B cell (primary cell): ENCODE measurements around the gene ALG2. TPM values are rescaled to one million over a fixed set of nuclear protein-coding genes. Genes with fewer than 3 reads are reported as not detected.

Experiments
- ATAC-seq: fragments of 200-7000 bp; cut with Tn5 transposase; one replicate; pipeline ENCODE4 v1.10.0; 2021; ENCODE audit warnings: low read depth, mild to moderate bottlenecking, moderate number of reproducible peaks, moderate library complexity
- CTCF ChIA-PET: fragments of 350-600 bp; sonication (Branson Sonifier 250); formaldehyde crosslinking; loops from one replicate; lab custom pipeline; 2021; ENCODE audit warnings: antibody characterized with exemption, inconsistent platforms; lab: Charles Lee
- POLR2A ChIA-PET: fragments of 350-600 bp; sonication (Branson Sonifier 250); formaldehyde crosslinking; loops from one replicate; lab custom pipeline; 2021; ENCODE audit warnings: antibody characterized with exemption; lab: Charles Lee
- DNase-seq: peaks from one replicate; pipeline ENCODE4 v3.0.0; 2013
- H2AFZ ChIP-seq: 2 replicates; pipeline ENCODE4 v1.6.1; 2012; ENCODE audit warnings: mild to moderate bottlenecking, low read depth, low read length; ENCODE audit not compliant: insufficient read depth, poor library complexity, severe bottlenecking
- H3K27ac ChIP-seq, 2 donors: 1 replicate in 1 of 2; 2 replicates in 1 of 2; pipeline ENCODE4 v1.5.1; 2012 to 2013; ENCODE audit warnings: low read length in 2 of 2, mild to moderate bottlenecking in 2 of 2, moderate library complexity in 1 of 2
- H3K27me3 ChIP-seq, 4 experiments: fragments of 200-600 bp in 1 of 4; sonication (generic) in 1 of 4; replicated peaks in 1 of 4; 1 replicate in 2 of 4; 2 replicates in 2 of 4; pipeline versions ENCODE4 v1.6.1 to v1.7.0; 2013 to 2016; ENCODE audit warnings: low read length in 3 of 4, mild to moderate bottlenecking in 2 of 4, mixed read lengths in 1 of 4, moderate library complexity in 1 of 4; ENCODE audit not compliant: insufficient read depth in 4 of 4, control insufficient read depth in 3 of 4; ENCODE audit errors: control extremely low read depth in 1 of 4
- H3K36me3 ChIP-seq, 2 experiments: replicated peaks in 1 of 2; 1 replicate in 1 of 2; 2 replicates in 1 of 2; pipeline versions ENCODE4 v1.6.1 to v1.7.1; 2013; ENCODE audit warnings: low read length in 1 of 2; ENCODE audit not compliant: insufficient read depth in 2 of 2, control insufficient read depth in 1 of 2; ENCODE audit errors: control extremely low read depth in 1 of 2, extremely low read depth in 1 of 2
- H3K4me1 ChIP-seq, 2 donors: fragments of 200-600 bp in 1 of 2; sonication (generic) in 1 of 2; 1 replicate in 1 of 2; 2 replicates in 1 of 2; pipeline versions ENCODE4 v1.5.1 to v1.6.1; 2013 to 2017; ENCODE audit warnings: low read length in 2 of 2; ENCODE audit not compliant: control insufficient read depth in 2 of 2, insufficient read depth in 2 of 2
- H3K4me2 ChIP-seq: replicated peaks from 2 replicates; pipeline ENCODE3; 2012; ENCODE audit warnings: mild to moderate bottlenecking, low read depth, low read length; ENCODE audit not compliant: poor library complexity, severe bottlenecking
- H3K4me3 ChIP-seq, 5 experiments: fragments of 200-600 bp in 1 of 5; sonication (generic) in 1 of 5; 1 replicate in 3 of 5; 2 replicates in 2 of 5; pipeline versions ENCODE4 v1.5.1 to v1.7.0; 2011 to 2016; ENCODE audit warnings: low read length in 4 of 5, mild to moderate bottlenecking in 4 of 5, low read depth in 2 of 5, control low read depth in 1 of 5, moderate library complexity in 1 of 5; ENCODE audit not compliant: insufficient read depth in 1 of 5; ENCODE audit errors: control extremely low read depth in 1 of 5, extremely low read depth in 1 of 5
- H3K79me2 ChIP-seq: fragments of 200-600 bp; sonication (generic); one replicate; pipeline ENCODE4 v1.6.0; 2016; ENCODE audit warnings: low read length; ENCODE audit not compliant: control insufficient read depth, insufficient read depth
- H3K9ac ChIP-seq: fragments of 200-600 bp; sonication (generic); 2 replicates; pipeline ENCODE4 v1.6.1; 2017; ENCODE audit warnings: mild to moderate bottlenecking, low read length, moderate library complexity
- H3K9me3 ChIP-seq, 3 donors: one replicate each; pipeline versions ENCODE4 v1.6.1 to v1.7.1; 2013; ENCODE audit warnings: low read length in 2 of 3; ENCODE audit not compliant: control insufficient read depth in 2 of 3, insufficient read depth in 1 of 3; ENCODE audit errors: control extremely low read depth in 1 of 3
- H4K20me1 ChIP-seq: 2 replicates; pipeline ENCODE4 v1.6.0; 2012; ENCODE audit warnings: mild to moderate bottlenecking, low read length; ENCODE audit not compliant: insufficient read depth, control insufficient read depth, poor library complexity, severe bottlenecking
- H3K27ac Mint-ChIP-seq: one replicate; pipeline ENCODE4 v1.8.0; 2021; ENCODE audit warnings: mixed read lengths
- H3K27me3 Mint-ChIP-seq: one replicate; pipeline ENCODE4 v1.8.0; 2021; ENCODE audit warnings: mixed read lengths
- H3K4me1 Mint-ChIP-seq: one replicate; pipeline ENCODE4 v1.8.0; 2021; ENCODE audit warnings: mixed read lengths
- H3K4me3 Mint-ChIP-seq: one replicate; pipeline ENCODE4 v1.8.0; 2021; ENCODE audit warnings: mixed read lengths
- H3K9me3 Mint-ChIP-seq: one replicate; pipeline ENCODE4 v1.8.0; 2022; ENCODE audit warnings: mixed read lengths; ENCODE audit not compliant: insufficient read depth
- EZH2 ChIP-seq: IDR thresholded peaks from 2 replicates; pipeline ENCODE4 v1.6.1; 2012; ENCODE audit warnings: borderline replicate concordance, low read depth, mild to moderate bottlenecking, moderate library complexity, low read length; ENCODE audit not compliant: insufficient read depth, poor library complexity, severe bottlenecking
- WGBS: methylation state at CpG from one replicate; pipeline ENCODE4 v1.1.5; 2013; ENCODE audit warnings: missing lambda C conversion rate; ENCODE audit not compliant: insufficient coverage; 5-methylcytosine and 5-hydroxymethylcytosine counted together
- intact Hi-C: fragments of 100-400 bp; cut with micrococcal nuclease; formaldehyde crosslinking; loops from one replicate; pipeline ENCODE4 v1.10.0; 2022
- polyA plus RNA-seq: library from polyadenylated mRNA; depleted of rRNA; stranded (reverse); fragments of >200 nt; gene quantifications from 2 replicates; pipeline ENCODE4 v1.2.3, GENCODE V29; 2012
- total RNA-seq, 2 donors: library from RNA; stranded (reverse); fragments of 120-200 nt in 1 of 2; gene quantifications; 1 replicate in 1 of 2; 2 replicates in 1 of 2; pipeline versions ENCODE4 v1.2.3 to v1.2.4, GENCODE V29; 2013 to 2022
- TF ChIP-seq, protein P1 (sequence below): fragments of 200-600 bp; IDR thresholded peaks from one replicate; pipeline ENCODE4 v1.8.0; 2022; ENCODE audit warnings: antibody characterized with exemption, mild to moderate bottlenecking

Gene ALG2
- total and polyA plus RNA-seq, 2 donors (not counting 1 experiment from before 2014, with no cell fraction given), result 14.3 to 46.3 TPM

GRCh38 chr9:99193466-99193821, 28.3 kb downstream of the ALG2 start:
- ChIA-PET CTCF (interaction anchor here (2.0 to 2.1 kb wide), 2 partner anchors 9 to 38 kb away, joined by 6 to 10 read pairs; no protein-coding TSS in a partner anchor), POLR2A (no interaction called here)
- H3K27me3 Mint-ChIP-seq, result no peaks in the 10 kb centered on the region
- no peaks in the 10 kb centered on the region for H4K20me1 ChIP-seq
- no peak overlapping the region for H3K27ac ChIP-seq
- H3K9me3 ChIP-seq, result no peaks in the 10 kb centered on the region
- H3K79me2 ChIP-seq, result no peaks in the 10 kb centered on the region
- ATAC-seq (no peak), DNase-seq (no peak)
- WGBS, result no CpG with 5 or more reads among the region's 2 CpGs
- no peaks in the 10 kb centered on the region for H3K9me3 Mint-ChIP-seq
- no peak for TF ChIP-seq EZH2
- TF ChIP-seq, protein P1, sequence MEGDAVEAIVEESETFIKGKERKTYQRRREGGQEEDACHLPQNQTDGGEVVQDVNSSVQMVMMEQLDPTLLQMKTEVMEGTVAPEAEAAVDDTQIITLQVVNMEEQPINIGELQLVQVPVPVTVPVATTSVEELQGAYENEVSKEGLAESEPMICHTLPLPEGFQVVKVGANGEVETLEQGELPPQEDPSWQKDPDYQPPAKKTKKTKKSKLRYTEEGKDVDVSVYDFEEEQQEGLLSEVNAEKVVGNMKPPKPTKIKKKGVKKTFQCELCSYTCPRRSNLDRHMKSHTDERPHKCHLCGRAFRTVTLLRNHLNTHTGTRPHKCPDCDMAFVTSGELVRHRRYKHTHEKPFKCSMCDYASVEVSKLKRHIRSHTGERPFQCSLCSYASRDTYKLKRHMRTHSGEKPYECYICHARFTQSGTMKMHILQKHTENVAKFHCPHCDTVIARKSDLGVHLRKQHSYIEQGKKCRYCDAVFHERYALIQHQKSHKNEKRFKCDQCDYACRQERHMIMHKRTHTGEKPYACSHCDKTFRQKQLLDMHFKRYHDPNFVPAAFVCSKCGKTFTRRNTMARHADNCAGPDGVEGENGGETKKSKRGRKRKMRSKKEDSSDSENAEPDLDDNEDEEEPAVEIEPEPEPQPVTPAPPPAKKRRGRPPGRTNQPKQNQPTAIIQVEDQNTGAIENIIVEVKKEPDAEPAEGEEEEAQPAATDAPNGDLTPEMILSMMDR, result no peak
- H3K4me1 Mint-ChIP-seq, result peaks cover 16% of the 10 kb centered on the region
- no peaks in the 10 kb centered on the region for H3K36me3 ChIP-seq
- no peak overlapping the region for H3K9ac ChIP-seq
- no peak overlapping the region for H3K4me2 ChIP-seq
- no peak overlapping the region for H3K4me3 ChIP-seq
- H3K27me3 ChIP-seq, result no peaks in the 10 kb centered on the region
- H2AFZ ChIP-seq, result no peak overlapping the region
- no peak overlapping the region for H3K27ac Mint-ChIP-seq
- intact Hi-C loops, result no loop called here
- H3K4me1 ChIP-seq, result peaks cover 2 to 3% of the 10 kb centered on the region in 2 donors
- H3K4me3 Mint-ChIP-seq, result no peak overlapping the region

- no peaks in the 10 kb centered on the region for H3K79me2 ChIP-seq
- POLR2A ChIA-PET, result no interaction called here
- H3K27ac ChIP-seq, result no peak overlapping the region
- ATAC-seq, result no peak
- no peaks in the 10 kb centered on the region for H3K9me3 Mint-ChIP-seq
- H3K4me2 ChIP-seq, result no peak overlapping the region
- H3K27me3 Mint-ChIP-seq, result no peaks in the 10 kb centered on the region
- peaks cover 22% of the 10 kb centered on the region for H3K4me1 Mint-ChIP-seq
- H3K4me1 ChIP-seq, result peaks cover 7 to 8% of the 10 kb centered on the region in 2 donors
- no peaks in the 10 kb centered on the region for H4K20me1 ChIP-seq
- no peak overlapping the region for H2AFZ ChIP-seq
- CTCF ChIA-PET, result interaction anchor here (2.0 to 2.1 kb wide), 2 partner anchors 8 to 39 kb away, joined by 6 to 10 read pairs; no protein-coding TSS in a partner anchor
- no peaks in the 10 kb centered on the region for H3K36me3 ChIP-seq
- intact Hi-C loops, result no loop called here
- H3K9me3 ChIP-seq, result no peaks in the 10 kb centered on the region
- TF ChIP-seq, protein P1, result no peak
- no peak for TF ChIP-seq EZH2
- H3K4me3 ChIP-seq, result no peak overlapping the region
- H3K27me3 ChIP-seq, result no peaks in the 10 kb centered on the region
- WGBS, result 91% methylated on average over 4 of the region's 5 CpGs
- no peak overlapping the region for H3K9ac ChIP-seq
- H3K27ac Mint-ChIP-seq, result no peak overlapping the region
- no peak for DNase-seq
- H3K4me3 Mint-ChIP-seq, result no peak overlapping the region
Measured at GRCh38 chr9:99192786-99193465, 28.8 kb downstream of the ALG2 start.
